H9 (cell line): ENCODE results near the gene TRIM2. TPM values are rescaled to one million over a fixed set of nuclear protein-coding genes. Genes with fewer than 3 reads are reported as not detected.

Source experiments
- DNase-seq: peaks from one replicate; pipeline ENCODE4 v3.0.0-alpha.2; 2017
- H2AFZ ChIP-seq: one replicate; pipeline ENCODE4 v1.6.1; 2013; ENCODE audit warnings: mild to moderate bottlenecking, low read length, control low read depth, moderate library complexity
- H2AK5ac ChIP-seq: 2 replicates; pipeline ENCODE4 v1.6.1; 2013; ENCODE audit warnings: low read length, control low read depth, mixed read lengths; ENCODE audit not compliant: insufficient read length
- H2BK120ac ChIP-seq: one replicate; pipeline ENCODE4 v1.6.1; 2013; ENCODE audit warnings: low read depth, mild to moderate bottlenecking, low read length, control low read depth, inconsistent platforms; ENCODE audit not compliant: poor library complexity, severe bottlenecking
- H2BK12ac ChIP-seq: 2 replicates; pipeline ENCODE4 v1.6.1; 2013; ENCODE audit warnings: low read length, control low read depth, mixed read lengths, low read depth; ENCODE audit not compliant: insufficient read length
- H2BK15ac ChIP-seq: 2 replicates; pipeline ENCODE4 v1.6.1; 2013; ENCODE audit warnings: low read depth, low read length, control low read depth
- H2BK20ac ChIP-seq: one replicate; pipeline ENCODE4 v1.6.1; 2013; ENCODE audit warnings: low read depth, mild to moderate bottlenecking, low read length, control low read depth, inconsistent platforms; ENCODE audit not compliant: poor library complexity, severe bottlenecking
- H2BK5ac ChIP-seq: 2 replicates; pipeline ENCODE4 v1.6.1; 2013; ENCODE audit warnings: low read length, control low read depth, mixed read lengths; ENCODE audit not compliant: insufficient read length
- H3K14ac ChIP-seq: 2 replicates; pipeline ENCODE4 v1.6.1; 2013; ENCODE audit warnings: low read length, control low read depth; ENCODE audit not compliant: insufficient read depth
- H3K18ac ChIP-seq: 2 replicates; pipeline ENCODE4 v1.6.1; 2013; ENCODE audit warnings: low read depth, mild to moderate bottlenecking, mixed read lengths, low read length, control low read depth; ENCODE audit not compliant: insufficient read length
- H3K23ac ChIP-seq: 2 replicates; pipeline ENCODE4 v1.6.1; 2013; ENCODE audit warnings: low read length, control low read depth, mixed read lengths, low read depth; ENCODE audit not compliant: insufficient read length
- H3K23me2 ChIP-seq: 2 replicates; pipeline ENCODE4 v1.6.1; 2013; ENCODE audit warnings: low read depth, mild to moderate bottlenecking, mixed read lengths, low read length, control low read depth; ENCODE audit not compliant: insufficient read length, poor library complexity, severe bottlenecking
- H3K27ac ChIP-seq: 2 replicates; pipeline ENCODE4 v1.5.1; 2013; ENCODE audit warnings: low read length, control low read depth, mixed read lengths, low read depth; ENCODE audit not compliant: insufficient read length
- H3K27me3 ChIP-seq: 2 replicates; pipeline ENCODE4 v1.6.1; 2013; ENCODE audit warnings: low read length, control low read depth, inconsistent platforms; ENCODE audit not compliant: insufficient read depth
- H3K4ac ChIP-seq: 2 replicates; pipeline ENCODE4 v1.6.1; 2013; ENCODE audit warnings: low read depth, mild to moderate bottlenecking, control low read depth, inconsistent platforms, low read length, moderate library complexity
- H3K4me1 ChIP-seq: 2 replicates; pipeline ENCODE4 v1.6.1; 2013; ENCODE audit warnings: low read length, control low read depth, inconsistent platforms; ENCODE audit not compliant: insufficient read depth
- H3K4me2 ChIP-seq: 2 replicates; pipeline ENCODE4 v1.6.1; 2013; ENCODE audit warnings: low read length, control low read depth, mixed read lengths; ENCODE audit not compliant: insufficient read length, insufficient read depth
- H3K56ac ChIP-seq: 2 replicates; pipeline ENCODE4 v1.6.1; 2013; ENCODE audit warnings: low read depth, mild to moderate bottlenecking, mixed read lengths, low read length, control low read depth; ENCODE audit not compliant: insufficient read length
- H3K79me1 ChIP-seq: 2 replicates; pipeline ENCODE4 v1.6.1; 2013; ENCODE audit warnings: low read depth, mild to moderate bottlenecking, moderate library complexity, low read length, control low read depth, inconsistent platforms; ENCODE audit not compliant: insufficient read depth, poor library complexity, severe bottlenecking
- H3K79me2 ChIP-seq: 2 replicates; pipeline ENCODE4 v1.6.1; 2013; ENCODE audit warnings: low read length, control low read depth, inconsistent platforms; ENCODE audit not compliant: insufficient read depth
- H3K9ac ChIP-seq: 2 replicates; pipeline ENCODE4 v1.6.1; 2013; ENCODE audit warnings: low read length, control low read depth, mixed read lengths; ENCODE audit not compliant: insufficient read length; ENCODE audit errors: extremely low read depth
- H3K9me3 ChIP-seq: one replicate; pipeline ENCODE4 v1.6.1; 2013; ENCODE audit warnings: low read depth, low read length, inconsistent platforms; ENCODE audit not compliant: control insufficient read depth
- H3T11ph ChIP-seq: one replicate; pipeline ENCODE4 v1.6.1; 2013; ENCODE audit warnings: mild to moderate bottlenecking, low read length, control low read depth, inconsistent platforms
- H4K20me1 ChIP-seq: one replicate; pipeline ENCODE4 v1.6.1; 2013; ENCODE audit not compliant: control insufficient read depth, insufficient read length, insufficient read depth
- H4K5ac ChIP-seq: 2 replicates; pipeline ENCODE4 v1.6.1; 2013; ENCODE audit warnings: low read depth, mild to moderate bottlenecking, mixed read lengths, low read length, control low read depth; ENCODE audit not compliant: insufficient read length
- H4K8ac ChIP-seq: replicated peaks from 2 replicates; pipeline ENCODE4 v1.6.1; 2013; ENCODE audit warnings: low read length, control low read depth, mixed read lengths, low read depth; ENCODE audit not compliant: insufficient read length
- H4K91ac ChIP-seq: 2 replicates; pipeline ENCODE4 v1.6.1; 2013; ENCODE audit warnings: low read depth, mild to moderate bottlenecking, moderate library complexity, mixed read lengths, low read length, control low read depth; ENCODE audit not compliant: insufficient read length
- H3K27ac Mint-ChIP-seq, 3 experiments: 2 replicates in 2 of 3; 3 replicates in 1 of 3; pipeline ENCODE4 v1.8.0; 2020 to 2021; ENCODE audit warnings: mixed read lengths in 3 of 3, mild to moderate bottlenecking in 1 of 3, moderate library complexity in 1 of 3
- H3K27me3 Mint-ChIP-seq: 2 replicates; pipeline ENCODE4 v1.8.0; 2021; ENCODE audit warnings: low read depth, mild to moderate bottlenecking, moderate library complexity, mixed read lengths
- H3K36me3 Mint-ChIP-seq, 3 experiments: 2 replicates in 2 of 3; 3 replicates in 1 of 3; pipeline ENCODE4 v1.8.0; 2020 to 2021; ENCODE audit warnings: low read depth in 3 of 3, mixed read lengths in 3 of 3; ENCODE audit not compliant: insufficient read depth in 1 of 3
- H3K4me1 Mint-ChIP-seq, 2 experiments: 2 replicates each; pipeline ENCODE4 v1.8.0; 2020; ENCODE audit warnings: mixed read lengths in 2 of 2
- H3K4me3 Mint-ChIP-seq, 2 experiments: 2 replicates in 1 of 2; 3 replicates in 1 of 2; pipeline ENCODE4 v1.8.0; 2020 to 2021; ENCODE audit warnings: mild to moderate bottlenecking in 2 of 2, mixed read lengths in 2 of 2, moderate library complexity in 1 of 2
- H3K9me3 Mint-ChIP-seq, 2 experiments: 2 replicates in 1 of 2; 3 replicates in 1 of 2; pipeline ENCODE4 v1.8.0; 2020; ENCODE audit warnings: mild to moderate bottlenecking in 2 of 2, mixed read lengths in 2 of 2, moderate library complexity in 1 of 2
- CTCF ChIP-seq: fragments of 200-600 bp; sonication (generic); conservative IDR thresholded peaks from 3 replicates; pipeline ENCODE4 v1.8.0; 2021; ENCODE audit warnings: antibody characterized with exemption, mild to moderate bottlenecking
- WGBS: extraction: QIAGEN DNeasy Blood & Tissue Kit; methylation state at CpG from one replicate; pipeline ENCODE4 v1.1.7; 2013; ENCODE audit warnings: missing lambda C conversion rate, low lambda C conversion rate, mixed read lengths; ENCODE audit not compliant: insufficient read length; ENCODE audit errors: extremely low coverage; 5-methylcytosine and 5-hydroxymethylcytosine counted together
- total RNA-seq: library from RNA; stranded (reverse); gene quantifications from 2 replicates; pipeline ENCODE4 v1.2.1, GENCODE V29; 2021

The TRIM2 gene
- total RNA-seq, 1 experiment from 2014 or later: 28.9 TPM

DNA sequence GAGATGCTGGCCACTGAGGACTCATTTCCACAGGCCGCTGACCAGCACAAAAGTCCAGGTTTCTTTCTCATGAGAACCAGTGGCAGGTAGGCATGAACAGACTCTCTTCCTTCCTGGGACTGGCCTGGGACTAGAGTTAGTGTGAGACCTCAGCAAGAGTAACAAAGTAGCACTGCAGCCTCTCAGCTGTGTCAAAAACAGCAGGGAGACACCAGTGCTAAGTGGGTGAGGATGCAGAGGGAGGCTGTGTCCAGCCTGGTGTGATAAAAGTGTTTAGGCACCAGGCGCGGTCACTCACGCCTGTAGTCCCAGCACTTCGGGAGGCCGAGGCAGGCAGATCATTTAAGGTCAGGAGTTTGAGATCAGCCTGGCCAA, 42.9 kb downstream of the TRIM2 start:
- Histone ChIP-seq H3K4me1 (peaks cover 10% of the 10 kb centered on the region), H3K79me2 (no peaks in the 10 kb centered on the region), H3K4ac (no peak overlapping the region), H4K20me1 (no peaks in the 10 kb centered on the region), H2BK15ac (no peak overlapping the region), H3K23ac (no peak overlapping the region), H3K14ac (no peak overlapping the region), H3K23me2 (peaks cover 10% of the 10 kb centered on the region), H3K79me1 (no peaks in the 10 kb centered on the region), H4K5ac (no peak overlapping the region), H3K9me3 (no peaks in the 10 kb centered on the region), H3K18ac (no peak overlapping the region), H4K91ac (no peak overlapping the region), H2BK12ac (no peak overlapping the region), H3K9ac (no peak overlapping the region), H3T11ph (no peak overlapping the region), H4K8ac (no peak overlapping the region), H2BK5ac (no peak overlapping the region), H2AFZ (no peak overlapping the region), H2AK5ac (no peak overlapping the region), H3K27ac (no peak overlapping the region), H2BK20ac (no peak overlapping the region), H3K4me2 (no peak overlapping the region), H3K56ac (no peak overlapping the region), H3K27me3 (no peaks in the 10 kb centered on the region), H2BK120ac (no peak overlapping the region)
- no peak for DNase-seq
- no CpG with 5 or more reads among the region's 6 CpGs for WGBS
- TF ChIP-seq CTCF: no peak
- H3K36me3 Mint-ChIP-seq: peaks cover 0 to 2% (median 2%) of the 10 kb centered on the region in 3 experiments; a peak in 2 of 7 replicates
- H3K27ac Mint-ChIP-seq: 0 out of 7 replicates have a peak overlapping the region, but pooled peaks of 1 of the 3 experiments have one; percentile 7
- H3K9me3 Mint-ChIP-seq: no peaks in the 10 kb centered on the region; a peak in 1 of 5 replicates
- H3K4me3 Mint-ChIP-seq: no peak overlapping the region
- peaks cover 35 to 43% of the 10 kb centered on the region in 2 experiments for H3K4me1 Mint-ChIP-seq
- no peaks in the 10 kb centered on the region; the same call in 1 of the 2 replicates for H3K27me3 Mint-ChIP-seq
